Endothelial cell (in vitro differentiated cells): Measurements from ENCODE around the gene HAND2. TPM values are rescaled to one million over a fixed set of nuclear protein-coding genes. Genes with fewer than 3 reads are reported as not detected.

Source experiments
- DNase-seq: peaks from one replicate; pipeline ENCODE4 v3.0.0; 2021; ENCODE audit warnings: low spot score
- H3K27ac Mint-ChIP-seq: one replicate; pipeline ENCODE4 v1.8.0; 2021; ENCODE audit warnings: mixed read lengths, inconsistent platforms; ENCODE audit not compliant: unreplicated experiment
- H3K27me3 Mint-ChIP-seq: one replicate; pipeline ENCODE4 v1.8.0; 2021; ENCODE audit warnings: mild to moderate bottlenecking, moderate library complexity, mixed read lengths, inconsistent platforms; ENCODE audit not compliant: unreplicated experiment
- H3K36me3 Mint-ChIP-seq: one replicate; pipeline ENCODE4 v1.8.0; 2021; ENCODE audit warnings: mild to moderate bottlenecking, low read depth, mixed read lengths, inconsistent platforms; ENCODE audit not compliant: unreplicated experiment
- H3K4me1 Mint-ChIP-seq: one replicate; pipeline ENCODE4 v1.8.0; 2021; ENCODE audit warnings: mild to moderate bottlenecking, mixed read lengths, inconsistent platforms; ENCODE audit not compliant: unreplicated experiment
- H3K4me3 Mint-ChIP-seq: one replicate; pipeline ENCODE4 v1.8.0; 2021; ENCODE audit warnings: mild to moderate bottlenecking, mixed read lengths, inconsistent platforms; ENCODE audit not compliant: unreplicated experiment
- H3K9me3 Mint-ChIP-seq: one replicate; pipeline ENCODE4 v1.8.0; 2021; ENCODE audit warnings: mixed read lengths, inconsistent platforms; ENCODE audit not compliant: unreplicated experiment
- total RNA-seq: library from RNA; stranded (reverse); fragmentation: NEBNext Ultra II Directional; extraction: Animal tissue kit (Norgen Biotek cat#: 25700); gene quantifications from one replicate; pipeline ENCODE4 v1.2.1, GENCODE V29; 2021; ENCODE audit not compliant: unreplicated experiment
- TF ChIP-seq, protein P1 (sequence below): fragments of 200-600 bp; sonication (generic); IDR thresholded peaks from one replicate; pipeline ENCODE4 v1.5.0; 2021; ENCODE audit warnings: antibody characterized with exemption; ENCODE audit not compliant: unreplicated experiment

HAND2 gene
- total RNA-seq, 1 donor from 2014 or later, result 1.5 TPM

DNA sequence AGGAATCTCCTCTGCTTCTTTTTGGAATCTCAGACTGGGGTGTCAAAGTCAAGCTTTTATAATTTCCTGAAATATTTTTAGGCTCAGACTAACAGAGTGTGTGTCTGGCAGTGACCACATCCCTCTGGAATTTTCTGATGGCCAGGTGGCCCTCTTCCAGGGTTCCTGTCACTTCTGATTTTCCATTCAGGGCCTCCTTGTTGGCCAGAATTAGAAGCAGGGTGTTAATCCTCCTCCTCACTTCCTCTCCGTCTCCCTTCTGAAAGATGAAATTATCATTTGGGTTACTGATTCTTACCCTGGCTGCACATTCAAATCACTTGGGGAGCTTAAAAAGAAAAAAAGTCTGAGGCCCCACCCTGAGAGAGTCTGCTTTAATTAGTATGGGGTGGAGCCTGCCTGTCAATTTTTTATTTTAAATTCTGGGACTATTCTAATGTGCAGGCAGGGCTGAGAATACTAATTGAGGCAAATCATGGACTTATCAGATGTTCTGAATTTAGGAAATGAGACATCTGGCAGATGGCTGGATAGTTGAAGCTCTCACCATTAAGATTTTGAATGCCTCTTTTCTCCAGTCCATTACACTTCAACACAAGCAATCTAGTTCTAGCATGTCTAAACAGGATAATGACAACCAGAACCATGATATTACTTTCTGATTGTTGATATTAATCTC is 43.2 kb downstream of the HAND2 start:
- Mint-ChIP-seq H3K36me3 (no peaks in the 10 kb centered on the region), H3K4me3 (no peak overlapping the region), H3K4me1 (peaks cover 8% of the 10 kb centered on the region), H3K27ac (no peak overlapping the region), H3K9me3 (no peaks in the 10 kb centered on the region), H3K27me3 (peaks cover 4% of the 10 kb centered on the region)
- DNase-seq, result no peak
- TF ChIP-seq, protein P1, sequence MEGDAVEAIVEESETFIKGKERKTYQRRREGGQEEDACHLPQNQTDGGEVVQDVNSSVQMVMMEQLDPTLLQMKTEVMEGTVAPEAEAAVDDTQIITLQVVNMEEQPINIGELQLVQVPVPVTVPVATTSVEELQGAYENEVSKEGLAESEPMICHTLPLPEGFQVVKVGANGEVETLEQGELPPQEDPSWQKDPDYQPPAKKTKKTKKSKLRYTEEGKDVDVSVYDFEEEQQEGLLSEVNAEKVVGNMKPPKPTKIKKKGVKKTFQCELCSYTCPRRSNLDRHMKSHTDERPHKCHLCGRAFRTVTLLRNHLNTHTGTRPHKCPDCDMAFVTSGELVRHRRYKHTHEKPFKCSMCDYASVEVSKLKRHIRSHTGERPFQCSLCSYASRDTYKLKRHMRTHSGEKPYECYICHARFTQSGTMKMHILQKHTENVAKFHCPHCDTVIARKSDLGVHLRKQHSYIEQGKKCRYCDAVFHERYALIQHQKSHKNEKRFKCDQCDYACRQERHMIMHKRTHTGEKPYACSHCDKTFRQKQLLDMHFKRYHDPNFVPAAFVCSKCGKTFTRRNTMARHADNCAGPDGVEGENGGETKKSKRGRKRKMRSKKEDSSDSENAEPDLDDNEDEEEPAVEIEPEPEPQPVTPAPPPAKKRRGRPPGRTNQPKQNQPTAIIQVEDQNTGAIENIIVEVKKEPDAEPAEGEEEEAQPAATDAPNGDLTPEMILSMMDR, result no peak

- Mint-ChIP-seq H3K36me3 (no peaks in the 10 kb centered on the region), H3K4me3 (no peak overlapping the region), H3K27me3 (no peaks in the 10 kb centered on the region), H3K27ac (no peak overlapping the region), H3K9me3 (no peaks in the 10 kb centered on the region), H3K4me1 (no peaks in the 10 kb centered on the region)
- TF ChIP-seq, protein P1, result no peak
- DNase-seq, result no peak
Measured at GRCh38 chr4:173485164-173485563, 44.9 kb downstream of the HAND2 start.

- Mint-ChIP-seq H3K9me3 (no peaks in the 10 kb centered on the region), H3K4me3 (no peak overlapping the region), H3K27ac (no peak overlapping the region), H3K4me1 (no peaks in the 10 kb centered on the region), H3K27me3 (no peaks in the 10 kb centered on the region), H3K36me3 (no peaks in the 10 kb centered on the region)
- DNase-seq, result no peak
- TF ChIP-seq, protein P1, result no peak
Measured at GRCh38 chr4:173482330-173482931, 47.6 kb downstream of the HAND2 start.

DNA sequence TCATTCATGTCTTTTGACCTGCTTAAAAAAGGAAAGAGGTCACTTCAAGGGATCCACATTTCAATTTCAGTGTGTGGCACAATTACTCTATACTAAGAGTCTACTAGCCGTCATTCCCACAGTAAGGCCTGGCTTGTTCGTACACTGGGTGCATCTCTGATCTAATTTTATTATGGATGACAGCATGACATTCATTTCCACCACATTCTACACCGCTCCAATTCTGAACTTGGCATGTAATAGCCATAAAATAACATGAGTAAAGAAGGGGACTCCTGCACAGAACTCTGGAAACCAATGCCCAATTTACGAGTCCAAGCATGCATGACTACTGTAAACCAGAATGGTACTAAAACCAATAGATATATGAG is 51.1 kb downstream of the HAND2 start:
- H3K27ac Mint-ChIP-seq, result no peak overlapping the region
- no peaks in the 10 kb centered on the region for H3K4me1 Mint-ChIP-seq
- TF ChIP-seq, protein P1, result no peak
- H3K4me3 Mint-ChIP-seq, result no peak overlapping the region
- no peaks in the 10 kb centered on the region for H3K27me3 Mint-ChIP-seq
- peaks cover 3% of the 10 kb centered on the region for H3K36me3 Mint-ChIP-seq
- no peaks in the 10 kb centered on the region for H3K9me3 Mint-ChIP-seq
- DNase-seq, result no peak

DNA sequence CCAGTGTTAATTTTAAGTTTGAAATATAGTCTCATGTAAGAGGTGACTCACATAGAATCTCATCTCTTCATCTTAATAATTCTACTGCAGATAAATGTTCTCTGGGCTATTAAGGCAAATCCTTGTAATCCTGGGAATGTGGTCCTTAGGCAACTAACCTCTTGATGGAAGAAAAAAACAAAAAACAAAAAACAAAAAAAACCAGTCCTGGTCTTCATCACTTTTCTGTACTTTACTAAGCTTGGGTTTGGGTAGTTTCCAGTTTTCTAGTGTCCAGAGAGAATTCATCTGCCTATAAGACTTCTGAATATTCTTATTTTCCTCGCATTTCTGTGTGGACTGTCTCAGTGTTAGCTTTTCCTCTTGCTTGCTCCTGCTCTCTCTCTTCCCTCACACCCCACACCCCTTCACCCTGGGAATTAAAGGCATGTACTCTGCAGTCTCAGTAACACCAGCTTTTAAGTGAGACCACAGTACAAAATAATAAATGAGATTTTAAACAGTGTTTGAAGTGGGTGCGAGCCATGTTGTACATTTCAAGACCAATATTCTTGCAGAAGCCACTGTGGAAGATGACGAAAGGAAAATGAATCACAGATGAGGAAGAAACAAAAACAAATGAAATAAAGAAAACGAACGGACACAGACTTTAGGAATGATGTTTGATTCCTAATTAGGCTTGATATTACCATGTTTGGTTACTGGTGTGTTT is 51.7 kb downstream of the HAND2 start:
- no peak for DNase-seq
- H3K27ac Mint-ChIP-seq, result no peak overlapping the region
- TF ChIP-seq, protein P1, result no peak
- no peaks in the 10 kb centered on the region for H3K9me3 Mint-ChIP-seq
- H3K4me3 Mint-ChIP-seq, result no peak overlapping the region
- H3K36me3 Mint-ChIP-seq, result peaks cover 3% of the 10 kb centered on the region
- H3K4me1 Mint-ChIP-seq, result no peaks in the 10 kb centered on the region
- peaks cover under 1% of the 10 kb centered on the region for H3K27me3 Mint-ChIP-seq
